HCT116 (cell line): Measurements from ENCODE around the gene TIPARP. TPM values are rescaled to one million over a fixed set of nuclear protein-coding genes. Genes with fewer than 3 reads are reported as not detected.

ENCODE experiments used
- ATAC-seq: fragments of 200-7000 bp; cut with Tn5 transposase; 2 replicates; pipeline ENCODE4 v1.9.1; 2020; ENCODE audit warnings: mild to moderate bottlenecking, moderate library complexity
- BruUV-seq: library from RNA; stranded (reverse); fragments of 400-500 nt; replicated peaks from 2 replicates; lab custom pipeline; 2021; lab: Mats Ljungman, UMichigan
- CTCF ChIA-PET: fragments of 300-600 bp; sonication (Branson Sonifier 250); formaldehyde crosslinking; loops from one replicate; lab custom pipeline; 2021; ENCODE audit warnings: antibody characterized with exemption; lab: Charles Lee
- POLR2A ChIA-PET: fragments of 300-600, 350-600 bp; sonication (Branson Sonifier 250); formaldehyde crosslinking; loops from one replicate; lab custom pipeline; 2021; ENCODE audit warnings: antibody characterized with exemption; lab: Charles Lee
- RAD21 ChIA-PET, 2 experiments: fragments of 300-600 bp; sonication (Branson Sonifier 250); formaldehyde crosslinking; loops; one replicate each; lab custom pipeline; 2023; ENCODE audit warnings: low total read pairs in 2 of 2; ENCODE audit not compliant: uncharacterized antibody in 2 of 2, unreplicated experiment in 2 of 2, low non-redundant PET in 1 of 2; lab: Charles Lee
- DNase-seq: peaks from one replicate; pipeline ENCODE4 v3.0.0-alpha.2; 2010; ENCODE audit warnings: low read depth, low spot score
- H2AFZ ChIP-seq: fragments of 200-600 bp; shearing (Covaris generic), sonication (generic); 2 replicates; pipeline ENCODE4 v1.6.1; 2017; ENCODE audit warnings: low read depth, mixed run types, mixed read lengths, antibody characterized with exemption, low read length; ENCODE audit not compliant: poor library complexity, severe bottlenecking
- H3K27ac ChIP-seq: 2 replicates; pipeline ENCODE4 v1.5.1; 2012; ENCODE audit warnings: low read depth, low read length
- H3K27me3 ChIP-seq: fragments of 200-600 bp; sonication (generic); 2 replicates; pipeline ENCODE4 v1.6.1; 2016; ENCODE audit warnings: mixed run types, low read length, mixed read lengths; ENCODE audit not compliant: insufficient read depth
- H3K36me3 ChIP-seq, 2 experiments: fragments of 200-500 bp in 1 of 2; fragments of 200-600 bp in 1 of 2; sonication (Bioruptor generic) in 1 of 2; sonication (generic) in 1 of 2; 2 replicates each; pipeline versions ENCODE4 v1.5.1 to v1.6.1; 2014 to 2016; ENCODE audit warnings: low read length in 2 of 2, inconsistent platforms in 1 of 2, mixed read lengths in 1 of 2, mixed run types in 1 of 2; ENCODE audit not compliant: insufficient read depth in 2 of 2, control insufficient read depth in 1 of 2
- H3K4me1 ChIP-seq, 2 experiments: fragments of 200-600 bp in 1 of 2; sonication (generic) in 1 of 2; 2 replicates each; pipeline versions ENCODE4 v1.5.1 to v1.6.1; 2012 to 2017; ENCODE audit warnings: low read length in 2 of 2, inconsistent platforms in 1 of 2, mild to moderate bottlenecking in 1 of 2, mixed read lengths in 1 of 2, mixed run types in 1 of 2, moderate library complexity in 1 of 2; ENCODE audit not compliant: insufficient read depth in 2 of 2, control insufficient read depth in 1 of 2
- H3K4me2 ChIP-seq: fragments of 200-600 bp; sonication (generic); 2 replicates; pipeline ENCODE4 v1.6.1; 2017; ENCODE audit warnings: mixed run types, low read length, mixed read lengths
- H3K4me3 ChIP-seq, 2 experiments: fragments of 200-600 bp in 1 of 2; sonication (generic) in 1 of 2; replicated peaks in 1 of 2; 2 replicates each; pipeline ENCODE4 v1.5.1; 2011 to 2016; ENCODE audit warnings: low read length in 2 of 2, control low read depth in 1 of 2, low read depth in 1 of 2, mild to moderate bottlenecking in 1 of 2, mixed read lengths in 1 of 2, mixed run types in 1 of 2
- H3K79me2 ChIP-seq: fragments of 200-600 bp; sonication (generic); 2 replicates; pipeline ENCODE4 v1.6.1; 2017; ENCODE audit warnings: mild to moderate bottlenecking, mixed run types, low read length, moderate library complexity, mixed read lengths; ENCODE audit not compliant: insufficient read depth
- H3K9ac ChIP-seq: fragments of 200-600 bp; sonication (generic); 2 replicates; pipeline ENCODE4 v1.6.1; 2016; ENCODE audit warnings: low read length, mixed read lengths
- H3K9me2 ChIP-seq: fragments of 200-600 bp; sonication (generic), shearing (Covaris generic); 2 replicates; pipeline ENCODE4 v1.6.1; 2017; ENCODE audit warnings: mixed run types, mild to moderate bottlenecking, moderate library complexity; ENCODE audit not compliant: insufficient read depth
- H3K9me3 ChIP-seq, 2 experiments: fragments of 200-500 bp in 1 of 2; fragments of 200-600 bp in 1 of 2; sonication (Bioruptor generic) in 1 of 2; sonication (generic) in 1 of 2; 2 replicates each; pipeline ENCODE4 v1.6.1; 2014 to 2017; ENCODE audit warnings: low read length in 2 of 2, mixed read lengths in 2 of 2, inconsistent platforms in 1 of 2, low read depth in 1 of 2, mild to moderate bottlenecking in 1 of 2, mixed run types in 1 of 2, moderate library complexity in 1 of 2; ENCODE audit not compliant: control insufficient read depth in 1 of 2, insufficient read depth in 1 of 2
- H4K20me1 ChIP-seq: fragments of 200-600 bp; sonication (generic), shearing (Covaris generic); 2 replicates; pipeline ENCODE4 v1.6.1; 2017; ENCODE audit warnings: mixed run types, mild to moderate bottlenecking, moderate library complexity; ENCODE audit not compliant: insufficient read depth
- EGR1 ChIP-seq: IDR thresholded peaks from 2 replicates; pipeline ENCODE4 v1.6.1; 2012; ENCODE audit warnings: low read depth
- ELF1 ChIP-seq: IDR thresholded peaks from 2 replicates; pipeline ENCODE4 v1.6.1; 2012; ENCODE audit warnings: low read depth, borderline replicate concordance
- EZH2phosphoT487 ChIP-seq: fragments of 200-600 bp; IDR thresholded peaks from 2 replicates; pipeline ENCODE4 v1.6.1; 2018; ENCODE audit warnings: antibody characterized with exemption, borderline replicate concordance
- MAX ChIP-seq: IDR thresholded peaks from 2 replicates; pipeline ENCODE4 v1.6.1; 2012
- POLR2AphosphoS5 ChIP-seq: IDR thresholded peaks from 2 replicates; pipeline ENCODE4 v1.6.1; 2011; ENCODE audit warnings: mild to moderate bottlenecking, low read depth, low read length, moderate library complexity
- REST ChIP-seq: IDR thresholded peaks from 2 replicates; pipeline ENCODE4 v1.6.1; 2012; ENCODE audit warnings: low read depth
- SP1 ChIP-seq: IDR thresholded peaks from 2 replicates; pipeline ENCODE4 v1.6.1; 2012; ENCODE audit warnings: low read depth
- TCF7L2 ChIP-seq: IDR thresholded peaks from 2 replicates; pipeline ENCODE4 v1.7.0; 2011; ENCODE audit warnings: borderline replicate concordance, inconsistent platforms; ENCODE audit not compliant: insufficient read depth, insufficient read length; ENCODE audit errors: extremely low read depth
- YY1 ChIP-seq: IDR thresholded peaks from 2 replicates; pipeline ENCODE4 v1.6.1; 2011; ENCODE audit warnings: low read length, low read depth, moderate library complexity, mild to moderate bottlenecking; ENCODE audit not compliant: insufficient replicate concordance; ENCODE audit errors: extremely low read depth
- ZBTB33 ChIP-seq: IDR thresholded peaks from 2 replicates; pipeline ENCODE4 v1.6.1; 2011; ENCODE audit warnings: mild to moderate bottlenecking, low read length, moderate library complexity; ENCODE audit not compliant: insufficient replicate concordance; ENCODE audit errors: extremely low read depth
- ZFX ChIP-seq: fragments of 450-650 bp; IDR thresholded peaks from 2 replicates; pipeline ENCODE4 v1.6.1; 2017
- intact Hi-C: fragments of 100-400 bp; cut with micrococcal nuclease; formaldehyde crosslinking; loops from 2 replicates; pipeline ENCODE4 v1.10.0; 2022
- total RNA-seq: library from RNA; stranded (reverse); gene quantifications from one replicate; pipeline ENCODE4 v1.2.1, GENCODE V29; 2021; ENCODE audit not compliant: unreplicated experiment
- TF ChIP-seq, protein P1 (sequence below), 3 experiments: fragments of 200-600 bp in 1 of 3; sonication (generic) in 1 of 3; IDR thresholded peaks in 2 of 3; conservative IDR thresholded peaks in 1 of 3; 2 replicates each; pipeline ENCODE4 v1.5.1; 2012 to 2017; ENCODE audit warnings: low read depth in 2 of 3, low read length in 2 of 3, antibody characterized with exemption in 1 of 3, borderline replicate concordance in 1 of 3, control low read depth in 1 of 3, mild to moderate bottlenecking in 1 of 3, mixed read lengths in 1 of 3, mixed run types in 1 of 3, moderate library complexity in 1 of 3; ENCODE audit not compliant: insufficient read depth in 1 of 3

The TIPARP gene
- total RNA-seq, 1 experiment from 2014 or later = 51.3 TPM

GRCh38 chr3:156644958-156645357, 29.4 kb upstream of the TIPARP start:
- no peaks in the 10 kb centered on the region for H4K20me1 ChIP-seq
- no peaks in the 10 kb centered on the region for H3K4me1 ChIP-seq
- ATAC-seq (no peak), DNase-seq (no peak)
- no peaks in the 10 kb centered on the region for H3K36me3 ChIP-seq
- no TSS peak for BruUV-seq
- no peak overlapping the region for H3K27ac ChIP-seq
- CTCF ChIA-PET = no interaction called here
- no peak overlapping the region for H3K9ac ChIP-seq
- TF ChIP-seq, protein P1, sequence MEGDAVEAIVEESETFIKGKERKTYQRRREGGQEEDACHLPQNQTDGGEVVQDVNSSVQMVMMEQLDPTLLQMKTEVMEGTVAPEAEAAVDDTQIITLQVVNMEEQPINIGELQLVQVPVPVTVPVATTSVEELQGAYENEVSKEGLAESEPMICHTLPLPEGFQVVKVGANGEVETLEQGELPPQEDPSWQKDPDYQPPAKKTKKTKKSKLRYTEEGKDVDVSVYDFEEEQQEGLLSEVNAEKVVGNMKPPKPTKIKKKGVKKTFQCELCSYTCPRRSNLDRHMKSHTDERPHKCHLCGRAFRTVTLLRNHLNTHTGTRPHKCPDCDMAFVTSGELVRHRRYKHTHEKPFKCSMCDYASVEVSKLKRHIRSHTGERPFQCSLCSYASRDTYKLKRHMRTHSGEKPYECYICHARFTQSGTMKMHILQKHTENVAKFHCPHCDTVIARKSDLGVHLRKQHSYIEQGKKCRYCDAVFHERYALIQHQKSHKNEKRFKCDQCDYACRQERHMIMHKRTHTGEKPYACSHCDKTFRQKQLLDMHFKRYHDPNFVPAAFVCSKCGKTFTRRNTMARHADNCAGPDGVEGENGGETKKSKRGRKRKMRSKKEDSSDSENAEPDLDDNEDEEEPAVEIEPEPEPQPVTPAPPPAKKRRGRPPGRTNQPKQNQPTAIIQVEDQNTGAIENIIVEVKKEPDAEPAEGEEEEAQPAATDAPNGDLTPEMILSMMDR (IDR thresholded peaks at IDR 0.05 in 2 of 3, conservative IDR thresholded peaks at IDR 0.05 in 1 of 3; ENCODE audit: borderline replicate concordance in 1 of 3, insufficient read depth in 1 of 3, low read depth in 2 of 3, low read length in 2 of 3) = no peak
- no peak for TF ChIP-seq EGR1
- TF ChIP-seq SP1 = no peak
- H3K4me2 ChIP-seq = no peak overlapping the region
- H3K79me2 ChIP-seq = no peaks in the 10 kb centered on the region
- no peak overlapping the region for H2AFZ ChIP-seq
- H3K4me3 ChIP-seq = no peak overlapping the region
- RAD21 ChIA-PET = no interaction called here
- H3K9me3 ChIP-seq = no peaks in the 10 kb centered on the region
- no peaks in the 10 kb centered on the region for H3K27me3 ChIP-seq
- intact Hi-C loops = no loop called here
- POLR2A ChIA-PET = no interaction called here
- no peaks in the 10 kb centered on the region for H3K9me2 ChIP-seq

DNA sequence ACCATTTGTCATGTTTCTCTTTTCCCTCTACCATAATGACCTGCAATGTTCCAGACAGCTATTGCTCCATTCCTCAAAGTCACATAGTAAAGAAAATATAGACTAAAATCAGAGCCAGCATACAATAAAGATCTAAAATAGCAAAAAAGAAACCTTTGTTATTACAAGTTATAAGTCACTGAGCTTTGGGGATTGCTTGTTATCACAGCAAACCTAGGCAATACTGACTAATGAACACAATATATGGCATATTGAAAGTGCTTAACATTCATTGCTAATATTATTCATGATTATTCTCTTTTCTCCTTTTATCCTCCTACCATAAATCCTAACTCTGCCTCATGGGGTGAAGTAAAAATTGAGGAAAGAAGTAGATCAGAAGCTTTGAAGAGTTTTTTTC, 27.4 kb upstream of the TIPARP start:
- Histone ChIP-seq H4K20me1 (no peaks in the 10 kb centered on the region), H2AFZ (no peak overlapping the region), H3K4me2 (no peak overlapping the region), H3K4me1 (no peaks in the 10 kb centered on the region), H3K4me3 (no peak overlapping the region), H3K27ac (no peak overlapping the region), H3K9ac (no peak overlapping the region), H3K9me2 (no peaks in the 10 kb centered on the region), H3K36me3 (no peaks in the 10 kb centered on the region), H3K9me3 (no peaks in the 10 kb centered on the region), H3K27me3 (no peaks in the 10 kb centered on the region), H3K79me2 (no peaks in the 10 kb centered on the region)
- ATAC-seq (no peak), DNase-seq (no peak)
- CTCF ChIA-PET = no interaction called here
- POLR2A ChIA-PET = no interaction called here
- intact Hi-C loops = no loop called here
- BruUV-seq = no TSS peak
- RAD21 ChIA-PET = no interaction called here
- TF ChIP-seq ZBTB33 = no peak
- no peak for TF ChIP-seq TCF7L2
- TF ChIP-seq ZFX = no peak
- no peak for TF ChIP-seq EGR1
- TF ChIP-seq EZH2phosphoT487 = no peak
- no peak for TF ChIP-seq REST
- no peak for TF ChIP-seq POLR2AphosphoS5
- TF ChIP-seq MAX = no peak
- TF ChIP-seq YY1 = no peak
- no peak for TF ChIP-seq ELF1
